ENCODE measurements around the gene ALG2. TPM values are rescaled to one million over a fixed set of nuclear protein-coding genes. Genes with fewer than 3 reads are reported as not detected.
A peak's percentile ranks its signal among the peaks of the same experiment; 100 is the strongest.

The ALG2 gene
- total RNA-seq, 1 experiment from 2014 or later, result 42.0 TPM

DNA sequence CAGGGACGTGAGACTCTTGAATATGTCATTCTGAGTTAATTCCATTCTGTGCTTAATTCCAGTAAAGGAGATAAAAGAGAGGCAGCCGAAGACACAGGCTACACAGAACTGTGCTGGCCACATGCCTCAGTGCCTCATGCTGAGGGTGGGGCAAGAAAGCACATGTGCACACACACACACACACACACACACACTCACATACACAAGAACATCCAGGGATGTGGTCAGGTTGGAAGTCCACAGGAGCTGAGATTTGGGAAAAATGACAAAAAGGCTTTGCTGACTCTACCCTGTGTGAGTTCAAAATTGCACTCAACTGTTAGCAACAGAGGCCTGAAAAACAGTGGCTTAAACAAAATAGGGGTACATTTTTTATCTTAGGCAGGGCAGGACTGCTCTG is 40.5 kb downstream of the ALG2 start:
- H3K4me1 ChIP-seq (replicated peaks), result peaks cover 21% of the 10 kb centered on the region
- no peaks in the 10 kb centered on the region for H3K9me3 ChIP-seq (replicated peaks)
- H3K27ac ChIP-seq, result peak overlapping the region; percentile 47
- H3K4me3 ChIP-seq, result no peak overlapping the region
- no peaks in the 10 kb centered on the region for H3K27me3 ChIP-seq (replicated peaks)
- no peaks in the 10 kb centered on the region for H3K36me3 ChIP-seq
- DNase-seq (ENCODE audit: low read depth in 1 of 2, low spot score in 2 of 2), result no peak

DNA sequence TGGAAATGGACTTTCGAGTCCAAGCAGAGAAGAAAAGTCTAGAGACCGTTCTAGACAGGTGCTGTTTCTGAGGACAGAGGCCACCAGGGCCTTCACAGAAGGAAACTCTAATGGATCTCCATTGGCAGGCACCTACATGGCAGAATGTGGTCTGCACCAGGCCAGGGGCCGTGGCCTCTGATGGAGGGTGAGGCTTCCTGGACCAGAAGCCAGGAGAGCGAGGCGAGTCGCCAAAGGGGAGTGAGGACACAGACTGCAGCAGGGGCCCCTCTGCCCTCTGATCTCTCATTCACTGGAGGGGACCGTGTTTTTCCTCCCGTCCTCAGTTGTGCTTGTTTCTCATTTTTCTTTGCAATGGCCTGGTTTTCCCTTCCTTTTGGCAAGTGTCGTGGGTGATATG is 41.1 kb downstream of the ALG2 start:
- Histone ChIP-seq H3K9me3 (replicated peaks) (no peaks in the 10 kb centered on the region), H3K36me3 (no peaks in the 10 kb centered on the region), H3K27me3 (replicated peaks) (no peaks in the 10 kb centered on the region), H3K4me3 (no peak overlapping the region), H3K27ac (no peak overlapping the region), H3K4me1 (replicated peaks) (peaks cover 21% of the 10 kb centered on the region)
- no peak for DNase-seq (ENCODE audit: low read depth in 1 of 2, low spot score in 2 of 2)

DNA sequence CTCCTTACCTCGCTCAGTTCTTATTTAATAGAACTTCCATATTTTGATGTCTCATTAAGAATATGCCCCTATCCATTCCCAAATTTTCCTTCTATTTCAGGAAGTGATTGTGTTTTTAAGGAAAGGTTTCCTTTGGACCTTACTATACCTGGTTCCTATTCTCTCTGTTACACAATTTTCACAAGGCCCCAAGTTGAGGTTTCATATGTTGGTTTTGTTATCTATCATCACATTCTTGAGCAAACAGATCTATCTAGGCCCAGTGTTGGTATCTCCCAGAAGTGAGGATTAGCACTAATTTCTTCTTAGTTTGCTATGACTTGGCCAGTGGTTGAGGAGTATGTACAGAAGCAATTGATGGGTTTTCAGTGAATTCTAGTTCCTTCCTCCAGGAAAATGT is 41.5 kb downstream of the ALG2 start:
- H3K4me1 ChIP-seq (replicated peaks), result peaks cover 21% of the 10 kb centered on the region
- no peaks in the 10 kb centered on the region for H3K36me3 ChIP-seq
- no peaks in the 10 kb centered on the region for H3K9me3 ChIP-seq (replicated peaks)
- H3K4me3 ChIP-seq, result no peak overlapping the region
- no peak for DNase-seq (ENCODE audit: low read depth in 1 of 2, low spot score in 2 of 2)
- no peak overlapping the region for H3K27ac ChIP-seq
- no peaks in the 10 kb centered on the region for H3K27me3 ChIP-seq (replicated peaks)

DNA sequence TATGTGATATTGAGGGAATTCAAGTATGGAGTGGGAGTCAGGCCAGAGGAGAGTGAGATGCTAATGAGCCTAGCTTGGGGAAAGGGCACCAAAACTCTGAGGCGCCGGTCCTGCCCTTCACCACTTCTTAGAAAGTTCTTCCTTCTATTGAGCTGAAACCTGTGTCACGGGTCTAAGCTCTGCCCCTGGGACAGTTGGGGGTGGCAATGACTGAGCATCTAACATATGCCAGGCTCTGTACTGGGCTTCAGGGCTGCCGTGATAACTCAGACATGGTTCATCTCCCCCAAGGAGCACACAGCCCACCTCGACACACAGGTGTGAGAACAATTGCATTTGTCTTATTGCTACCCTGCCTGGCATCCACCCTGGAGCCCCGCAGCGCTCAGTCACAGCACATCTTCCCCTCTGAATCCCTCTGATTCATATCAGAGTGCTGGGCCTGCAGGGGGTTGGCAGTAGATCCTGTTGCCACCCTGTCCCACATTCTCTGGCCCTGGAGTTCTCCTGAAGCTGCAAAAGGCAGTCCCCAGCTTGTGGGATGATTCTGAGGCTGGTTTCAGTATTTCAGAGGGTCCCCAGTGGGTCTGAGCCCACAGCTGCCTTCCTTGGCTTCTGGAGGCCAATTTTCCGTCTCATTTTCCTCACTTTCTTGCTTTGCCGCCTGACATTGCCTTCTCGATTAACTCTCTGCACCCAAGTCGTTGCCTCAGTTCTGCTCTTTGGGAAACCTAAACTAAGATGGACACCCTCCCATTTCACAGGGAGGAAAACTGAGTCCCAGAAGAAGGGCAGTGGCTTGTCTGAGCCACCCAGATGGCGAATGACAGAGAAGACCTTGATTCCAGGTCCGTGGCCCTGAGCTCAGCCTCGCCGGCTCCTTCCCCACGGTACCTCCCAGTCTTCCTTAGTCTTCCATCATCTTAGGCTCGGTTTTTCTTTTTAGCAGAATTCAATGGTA is 42.5 kb downstream of the ALG2 start:
- no peaks in the 10 kb centered on the region for H3K27me3 ChIP-seq (replicated peaks)
- H3K4me1 ChIP-seq (replicated peaks), result peaks cover 19% of the 10 kb centered on the region
- no peak overlapping the region for H3K4me3 ChIP-seq
- no peaks in the 10 kb centered on the region for H3K36me3 ChIP-seq
- DNase-seq (ENCODE audit: low read depth in 1 of 2, low spot score in 2 of 2), result no peak
- H3K9me3 ChIP-seq (replicated peaks), result no peaks in the 10 kb centered on the region
- no peak overlapping the region for H3K27ac ChIP-seq

DNA sequence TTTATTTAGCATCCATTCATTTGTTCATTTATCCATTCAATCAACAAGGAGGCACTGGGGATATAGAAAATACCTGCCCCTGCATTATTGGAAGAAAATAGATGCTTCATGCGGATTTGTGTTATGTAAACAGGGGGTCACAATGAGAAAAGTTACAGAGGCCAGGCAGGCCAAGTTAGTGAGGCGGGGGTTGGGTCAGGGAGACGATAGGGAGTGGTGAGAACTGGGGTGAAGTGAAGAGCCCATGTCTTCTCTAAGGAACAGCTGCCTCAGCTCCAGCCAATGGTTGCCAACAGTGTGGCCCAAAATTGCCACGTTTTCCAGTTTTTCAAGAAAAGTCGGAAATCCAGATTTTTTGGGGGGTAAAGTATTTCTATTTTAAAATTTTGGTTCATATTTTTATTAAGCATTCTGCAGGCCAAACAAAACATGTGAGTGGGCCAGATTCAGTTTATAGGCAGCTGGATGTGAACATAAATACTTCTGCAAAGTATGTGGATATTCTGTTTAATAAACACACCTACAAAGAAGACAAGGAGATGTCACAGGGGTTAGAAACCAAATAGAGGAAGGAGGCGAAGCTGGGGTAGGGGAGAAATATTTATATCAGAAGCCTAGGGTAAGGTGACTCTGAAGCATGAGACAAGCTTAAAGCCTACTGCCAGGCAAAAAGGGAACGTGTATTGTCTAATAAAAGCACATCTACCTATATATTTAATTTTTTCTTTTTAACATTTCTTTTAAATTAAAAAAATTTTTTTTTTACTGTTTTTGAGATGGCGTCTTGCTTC is 44.0 kb downstream of the ALG2 start:
- Histone ChIP-seq H3K4me3 (no peak overlapping the region), H3K9me3 (replicated peaks) (no peaks in the 10 kb centered on the region), H3K36me3 (no peaks in the 10 kb centered on the region), H3K27ac (no peak overlapping the region), H3K4me1 (replicated peaks) (peaks cover 25% of the 10 kb centered on the region), H3K27me3 (replicated peaks) (no peaks in the 10 kb centered on the region)
- DNase-seq (ENCODE audit: low read depth in 1 of 2, low spot score in 2 of 2), result no peak

DNA sequence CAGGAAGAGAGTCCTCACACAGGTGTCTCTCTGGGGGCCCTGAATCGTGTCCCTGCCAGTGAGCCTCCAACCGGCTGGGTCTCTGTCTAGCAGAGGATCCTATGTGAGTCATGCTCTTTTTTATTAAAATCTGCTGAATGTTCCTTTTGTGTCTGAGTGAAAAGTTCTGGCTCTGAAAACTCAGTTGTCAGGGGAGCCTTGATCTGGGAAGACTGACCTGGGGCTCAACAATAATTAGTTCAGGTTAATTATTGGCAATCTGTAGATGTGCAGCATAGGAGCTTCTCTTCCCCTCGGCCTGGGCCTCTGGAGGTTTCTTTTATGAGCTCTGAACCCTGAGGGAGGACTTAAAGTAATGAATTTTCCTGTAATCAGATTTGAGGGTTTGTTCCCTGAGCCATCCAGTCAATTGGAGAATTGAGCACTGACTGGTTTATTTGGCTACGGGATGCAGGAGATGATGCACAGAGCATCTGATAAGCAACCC is 45.2 kb downstream of the ALG2 start:
- H3K9me3 ChIP-seq (replicated peaks), result no peaks in the 10 kb centered on the region
- no peak overlapping the region for H3K27ac ChIP-seq
- H3K4me3 ChIP-seq, result no peak overlapping the region
- no peak for DNase-seq (ENCODE audit: low read depth in 1 of 2, low spot score in 2 of 2)
- no peaks in the 10 kb centered on the region for H3K36me3 ChIP-seq
- peaks cover 21% of the 10 kb centered on the region for H3K4me1 ChIP-seq (replicated peaks)
- no peaks in the 10 kb centered on the region for H3K27me3 ChIP-seq (replicated peaks)

DNA sequence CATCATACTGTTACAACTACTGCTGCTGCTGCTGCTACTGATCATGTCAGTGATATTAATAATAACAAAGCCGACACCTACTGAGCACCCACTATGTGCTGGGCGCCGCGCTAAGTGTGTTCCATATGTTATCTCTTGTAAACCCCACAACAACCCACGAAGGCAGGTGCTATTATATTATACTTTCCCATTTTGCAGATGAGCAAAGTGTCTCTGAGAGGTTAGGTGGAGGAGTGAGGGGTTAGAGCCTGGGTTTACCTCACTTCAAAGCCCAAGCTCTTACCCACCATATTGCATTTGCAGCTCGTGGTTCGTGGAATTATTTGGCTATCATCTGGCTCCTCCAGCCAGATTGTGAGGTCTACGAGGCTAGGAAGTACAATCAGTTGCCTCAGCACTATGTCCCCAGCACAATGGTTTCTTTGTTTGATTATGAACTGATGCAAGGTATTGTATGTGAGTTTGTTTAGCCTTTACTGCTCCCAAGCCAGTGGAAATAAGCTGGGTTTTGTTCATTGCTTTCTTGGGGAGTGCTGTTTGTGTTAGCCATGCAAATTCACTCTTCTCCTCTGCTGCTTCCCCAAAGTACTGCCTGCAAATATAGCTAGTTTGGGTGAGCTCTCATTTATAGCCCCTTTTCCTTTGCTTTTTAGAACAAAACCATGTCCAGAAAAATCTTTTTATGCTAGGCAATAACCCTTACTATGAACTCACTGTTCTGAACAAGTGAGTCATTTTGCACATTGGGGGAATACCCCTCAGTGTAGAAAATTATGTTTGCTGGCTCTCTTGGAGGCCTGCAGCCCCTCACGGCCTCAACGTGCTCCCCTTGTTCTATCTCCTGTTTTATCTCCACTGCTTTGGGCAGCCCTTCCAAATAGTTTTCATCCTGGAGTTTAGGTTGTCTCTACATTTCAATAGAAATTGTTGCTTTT is 47.9 kb downstream of the ALG2 start:
- Histone ChIP-seq H3K4me3 (no peak overlapping the region), H3K27me3 (replicated peaks) (no peaks in the 10 kb centered on the region), H3K4me1 (replicated peaks) (peaks cover 21% of the 10 kb centered on the region), H3K36me3 (no peaks in the 10 kb centered on the region), H3K27ac (no peak overlapping the region), H3K9me3 (replicated peaks) (no peaks in the 10 kb centered on the region)
- no peak for DNase-seq (ENCODE audit: low read depth in 1 of 2, low spot score in 2 of 2)

DNA sequence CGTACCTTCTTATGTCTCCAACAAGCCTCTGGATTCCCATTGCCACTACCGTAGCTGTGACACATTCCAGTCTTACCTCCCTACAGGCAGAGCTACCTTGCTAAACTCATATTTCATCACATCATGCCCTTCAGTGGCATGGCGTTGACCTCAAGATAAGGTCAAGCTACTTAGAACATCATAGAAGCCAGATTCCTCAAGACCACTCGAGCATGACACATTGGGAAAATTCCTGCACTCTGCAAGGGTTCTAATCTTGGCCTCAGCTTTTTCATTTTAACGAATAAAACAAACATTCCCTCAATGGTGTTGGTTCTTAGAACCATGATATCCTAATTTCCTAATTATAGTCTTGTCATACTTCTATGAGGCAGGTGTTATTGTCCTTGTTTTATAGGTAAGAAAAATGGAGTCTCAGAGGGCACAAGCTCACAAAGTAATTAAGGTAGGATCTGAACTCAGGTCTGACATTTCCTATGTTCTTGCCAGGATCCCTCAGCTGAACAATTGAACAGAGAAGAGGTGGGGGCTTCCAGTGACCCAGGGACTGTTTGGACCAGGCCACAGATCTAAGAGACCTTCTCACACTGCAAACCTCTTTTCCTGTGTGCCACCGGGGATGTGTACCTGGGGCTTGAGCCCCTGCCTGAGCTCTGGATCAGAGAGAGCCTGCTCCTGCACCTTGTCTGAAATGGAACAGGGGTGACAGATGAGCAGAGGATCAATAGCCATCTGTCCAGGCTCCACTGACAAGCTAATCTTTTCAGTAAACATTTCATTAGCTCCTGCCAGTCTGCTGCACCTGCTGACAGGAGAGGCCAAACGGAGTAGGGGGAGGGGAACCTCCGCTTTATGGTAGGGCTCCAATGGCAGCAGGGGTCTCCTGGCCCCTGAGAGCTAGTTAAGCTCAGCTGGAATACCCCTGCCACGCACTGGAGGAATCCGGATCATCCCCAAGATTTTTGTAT is 49.3 kb downstream of the ALG2 start:
- DNase-seq (ENCODE audit: low read depth in 1 of 2, low spot score in 2 of 2), result no peak
- Histone ChIP-seq H3K4me3 (no peak overlapping the region), H3K36me3 (no peaks in the 10 kb centered on the region), H3K27me3 (replicated peaks) (no peaks in the 10 kb centered on the region), H3K9me3 (replicated peaks) (no peaks in the 10 kb centered on the region), H3K27ac (no peak overlapping the region), H3K4me1 (replicated peaks) (peaks cover 21% of the 10 kb centered on the region)

DNA sequence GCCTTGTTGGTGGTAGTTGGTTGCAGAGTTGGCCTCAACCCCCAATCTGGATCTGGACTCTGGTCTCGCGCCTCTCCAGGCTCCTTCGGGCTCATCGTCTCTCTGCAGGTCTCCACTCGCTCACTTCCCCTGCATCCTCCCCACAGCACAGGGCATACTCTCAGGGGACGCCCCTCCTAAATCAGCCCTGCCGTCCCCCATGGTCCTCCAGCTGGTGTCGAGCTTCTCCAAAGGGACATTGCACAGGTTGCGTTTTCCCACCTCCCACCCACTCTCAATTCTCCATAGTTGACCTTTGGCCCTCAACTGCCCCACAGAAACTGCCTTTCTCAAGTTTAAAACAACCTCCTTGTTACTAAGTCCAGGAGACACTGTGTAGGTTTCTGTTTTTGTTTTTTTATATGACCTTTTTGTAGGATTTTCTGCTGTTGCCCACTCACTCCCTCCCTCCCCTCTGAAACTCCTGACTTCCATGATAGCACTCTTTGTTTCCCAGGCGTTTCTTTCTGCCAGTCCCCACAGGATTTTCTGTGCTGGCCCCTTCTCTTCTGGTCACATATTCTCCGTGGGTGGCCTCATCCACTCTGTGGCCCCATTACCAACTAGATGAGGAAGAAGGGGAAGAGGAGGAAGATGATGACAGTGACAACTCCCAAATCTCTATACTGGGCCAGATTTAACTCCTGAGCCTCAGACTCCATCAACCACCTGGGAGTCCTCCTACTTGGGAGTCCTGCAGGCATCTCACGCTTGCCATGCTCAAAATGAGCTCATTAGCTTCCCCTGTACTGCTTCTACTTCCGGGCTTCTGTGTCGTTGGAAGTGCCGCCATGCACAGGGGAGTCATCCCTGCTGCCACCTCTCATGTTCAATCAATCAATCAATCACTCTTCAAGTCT is 50.3 kb downstream of the ALG2 start:
- no peaks in the 10 kb centered on the region for H3K9me3 ChIP-seq (replicated peaks)
- no peak overlapping the region for H3K27ac ChIP-seq
- no peak overlapping the region for H3K4me3 ChIP-seq
- H3K36me3 ChIP-seq, result no peaks in the 10 kb centered on the region
- DNase-seq (ENCODE audit: low read depth in 1 of 2, low spot score in 2 of 2), result no peak
- no peaks in the 10 kb centered on the region for H3K27me3 ChIP-seq (replicated peaks)
- peaks cover 21% of the 10 kb centered on the region for H3K4me1 ChIP-seq (replicated peaks)

DNA sequence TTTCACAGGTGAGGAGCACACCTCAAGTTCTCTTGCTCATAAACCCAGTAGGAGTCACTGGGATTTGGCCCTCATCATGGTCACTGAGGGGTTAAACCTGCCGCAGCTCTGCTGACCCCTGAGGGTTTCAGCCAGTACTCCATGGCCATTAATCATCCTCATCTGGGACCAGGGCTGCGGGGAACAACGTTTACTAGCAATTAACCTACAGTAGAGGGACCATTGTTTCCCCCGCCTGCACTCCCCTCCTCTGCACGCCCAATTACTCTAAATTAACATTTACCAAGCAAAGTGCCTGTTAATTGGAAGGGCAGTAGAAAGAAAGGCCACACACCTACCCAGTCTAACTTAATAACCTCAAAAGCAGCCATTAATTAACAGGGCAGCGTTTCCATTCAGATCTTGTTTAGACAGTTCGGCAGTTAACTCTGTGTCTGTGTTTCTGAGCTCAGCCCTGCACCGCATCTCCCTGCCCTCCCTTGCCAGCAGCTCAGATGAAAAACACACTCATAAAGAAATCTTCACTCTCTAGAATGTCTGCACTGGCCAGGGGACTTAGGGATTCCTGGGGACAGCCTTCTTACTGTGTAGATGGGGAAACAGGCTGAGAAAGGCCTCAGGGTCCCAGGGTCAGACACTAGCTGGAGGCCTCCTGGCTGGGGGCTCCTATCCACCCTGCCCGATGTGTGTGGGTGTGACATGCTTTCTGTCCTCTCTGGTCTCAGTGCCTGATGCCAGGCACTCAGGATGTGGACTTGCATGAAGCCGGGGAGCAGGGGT is 51.6 kb downstream of the ALG2 start:
- Histone ChIP-seq H3K27me3 (replicated peaks) (no peaks in the 10 kb centered on the region), H3K27ac (no peak overlapping the region), H3K4me3 (no peak overlapping the region), H3K4me1 (replicated peaks) (peaks cover 21% of the 10 kb centered on the region), H3K9me3 (replicated peaks) (no peaks in the 10 kb centered on the region), H3K36me3 (no peaks in the 10 kb centered on the region)
- DNase-seq (ENCODE audit: low read depth in 1 of 2, low spot score in 2 of 2), result no peak

DNA sequence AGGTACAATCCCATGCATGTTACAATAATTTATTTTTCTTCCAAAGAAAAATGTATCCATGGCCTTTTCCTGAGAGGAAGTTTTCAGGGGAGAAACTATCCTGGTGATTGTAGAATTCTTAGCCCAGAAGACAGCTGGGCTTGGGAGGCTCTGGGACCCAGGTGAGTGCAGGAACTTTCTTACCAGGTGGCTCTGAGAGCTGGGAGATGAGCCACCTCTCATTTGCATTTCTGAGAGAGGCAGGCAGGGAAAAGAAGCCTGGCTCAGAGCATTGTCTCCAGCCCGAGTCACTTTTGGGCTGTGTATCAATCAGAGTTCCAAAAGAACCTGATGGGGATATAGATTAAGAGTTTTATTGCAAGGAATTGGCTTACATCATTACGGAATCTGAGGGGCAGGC is 52.7 kb downstream of the ALG2 start:
- Histone ChIP-seq H3K27ac (no peak overlapping the region), H3K4me1 (replicated peaks) (peaks cover 19% of the 10 kb centered on the region), H3K27me3 (replicated peaks) (no peaks in the 10 kb centered on the region), H3K9me3 (replicated peaks) (no peaks in the 10 kb centered on the region), H3K4me3 (no peak overlapping the region), H3K36me3 (no peaks in the 10 kb centered on the region)
- no peak for DNase-seq (ENCODE audit: low read depth in 1 of 2, low spot score in 2 of 2)

Measured in SJSA1 (cell line).